OCI-LY7 (cell line): ENCODE data around the gene DCAF7. TPM values are rescaled to one million over a fixed set of nuclear protein-coding genes. Genes with fewer than 3 reads are reported as not detected.

Source experiments
- BruUV-seq: library from RNA; stranded (reverse); fragments of 400-500 nt; replicated peaks from 2 replicates; lab custom pipeline; 2021; lab: Mats Ljungman, UMichigan
- CTCF ChIA-PET: fragments of 300-600 bp; sonication (Branson Sonifier 250); formaldehyde crosslinking; loops from one replicate; lab custom pipeline; 2022; ENCODE audit warnings: antibody characterized with exemption; ENCODE audit not compliant: unreplicated experiment; lab: Charles Lee
- POLR2A ChIA-PET: fragments of 300-600 bp; sonication (Branson Sonifier 250); formaldehyde crosslinking; loops from one replicate; lab custom pipeline; 2022; ENCODE audit warnings: antibody characterized with exemption; lab: Charles Lee
- DNase-seq: peaks from one replicate; pipeline ENCODE4 v3.0.0-alpha.2; 2015; ENCODE audit warnings: low spot score
- H2AFZ ChIP-seq: fragments of 200-600 bp; sonication (generic), shearing (Covaris generic); 2 replicates; pipeline ENCODE4 v1.6.1; 2014; ENCODE audit warnings: mild to moderate bottlenecking, antibody characterized with exemption, low read length, moderate library complexity
- H3K27ac ChIP-seq: fragments of 200-600 bp; sonication (generic); 2 replicates; pipeline ENCODE4 v1.5.1; 2014; ENCODE audit warnings: mixed run types, low read depth, mild to moderate bottlenecking, moderate library complexity, low read length, inconsistent platforms; ENCODE audit not compliant: poor library complexity, severe bottlenecking
- H3K36me3 ChIP-seq: fragments of 200-600 bp; sonication (generic); 2 replicates; pipeline ENCODE4 v1.6.1; 2014; ENCODE audit warnings: mild to moderate bottlenecking, antibody characterized with exemption, low read length, moderate library complexity, mixed read lengths; ENCODE audit not compliant: insufficient read depth
- H3K4me1 ChIP-seq: fragments of 200-600 bp; sonication (generic); 2 replicates; pipeline ENCODE4 v1.5.1; 2014; ENCODE audit warnings: mild to moderate bottlenecking, low read length; ENCODE audit not compliant: insufficient read depth, poor library complexity, severe bottlenecking
- H3K4me2 ChIP-seq: fragments of 200-600 bp; sonication (generic); 2 replicates; pipeline ENCODE4 v1.6.1; 2014; ENCODE audit warnings: mild to moderate bottlenecking, low read length
- H3K4me3 ChIP-seq: fragments of 200-600 bp; sonication (generic); 2 replicates; pipeline ENCODE4 v1.5.1; 2014; ENCODE audit warnings: mild to moderate bottlenecking, low read depth, low read length; ENCODE audit not compliant: poor library complexity, severe bottlenecking
- H3K79me2 ChIP-seq: fragments of 200-600 bp; sonication (generic); 2 replicates; pipeline ENCODE4 v1.6.1; 2016; ENCODE audit warnings: low read depth, mild to moderate bottlenecking, low read length, moderate library complexity, mixed read lengths; ENCODE audit not compliant: insufficient read depth
- H3K9me2 ChIP-seq: fragments of 200-600 bp; sonication (generic); 2 replicates; pipeline ENCODE4 v1.6.1; 2016; ENCODE audit warnings: mild to moderate bottlenecking, low read length, mixed read lengths; ENCODE audit not compliant: insufficient read depth
- H3K9me3 ChIP-seq: fragments of 200-600 bp; sonication (generic); 2 replicates; pipeline ENCODE4 v1.6.1; 2014; ENCODE audit warnings: mild to moderate bottlenecking, mixed run types, low read length, mixed read lengths
- H4K20me1 ChIP-seq: fragments of 200-600 bp; sonication (generic); 2 replicates; pipeline ENCODE4 v1.6.1; 2014; ENCODE audit warnings: mild to moderate bottlenecking, antibody characterized with exemption, low read length, moderate library complexity, mixed read lengths; ENCODE audit not compliant: insufficient read depth
- CTCF ChIP-seq: fragments of 200-600 bp; sonication (generic); conservative IDR thresholded peaks from 2 replicates; pipeline ENCODE4 v1.5.1; 2014; ENCODE audit warnings: mild to moderate bottlenecking, antibody characterized with exemption, low read length, moderate library complexity, mixed read lengths
- EZH2phosphoT487 ChIP-seq: fragments of 200-600 bp; sonication (generic); IDR thresholded peaks from 2 replicates; pipeline ENCODE4 v1.6.1; 2018; ENCODE audit warnings: low read depth, borderline replicate concordance, mild to moderate bottlenecking, mixed run types, antibody characterized with exemption, low read length, moderate library complexity, mixed read lengths
- intact Hi-C: fragments of 100-400 bp; cut with micrococcal nuclease; formaldehyde crosslinking; loops from one replicate; pipeline ENCODE4 v1.10.0; 2022; ENCODE audit not compliant: unreplicated experiment
- total RNA-seq, 2 experiments: library from RNA; depleted of rRNA in 1 of 2; stranded (reverse); fragments of >200 nt in 1 of 2; shearing (Covaris generic) in 1 of 2; gene quantifications; 2 replicates each; pipeline ENCODE4 v1.2.3, GENCODE V29; 2014 to 2022

DCAF7 gene
- total RNA-seq, 2 experiments from 2014 or later: 46.4 to 121 TPM

- Histone ChIP-seq H4K20me1 (no peaks in the 10 kb centered on the region), H3K4me1 (no peaks in the 10 kb centered on the region), H3K36me3 (peaks cover 82% of the 10 kb centered on the region), H2AFZ (no peak overlapping the region), H3K79me2 (no peaks in the 10 kb centered on the region), H3K9me2 (no peaks in the 10 kb centered on the region), H3K4me3 (no peak overlapping the region), H3K4me2 (no peak overlapping the region), H3K9me3 (no peaks in the 10 kb centered on the region), H3K27ac (no peak overlapping the region)
- intact Hi-C loops: no loop called here
- BruUV-seq: no TSS peak
- TF ChIP-seq CTCF (no peak), EZH2phosphoT487 (no peak)
- ChIA-PET CTCF (no interaction called here), POLR2A (no interaction called here)
- no peak for DNase-seq
These were observed 39.4 kb downstream of the DCAF7 start for GRCh38 chr17:63589646-63590045.

- BruUV-seq: no TSS peak
- no peak overlapping the region for H2AFZ ChIP-seq
- H3K79me2 ChIP-seq: no peaks in the 10 kb centered on the region
- no peak overlapping the region for H3K4me3 ChIP-seq
- ChIA-PET CTCF (no interaction called here), POLR2A (interaction anchor here (0.7 kb wide), 1 partner anchor 1679 kb away, joined by 3 read pairs; no protein-coding TSS in a partner anchor)
- H3K4me2 ChIP-seq: no peak overlapping the region
- no peaks in the 10 kb centered on the region for H3K9me2 ChIP-seq
- no peak for TF ChIP-seq CTCF
- no peak for TF ChIP-seq EZH2phosphoT487
- H3K36me3 ChIP-seq: peaks cover 58% of the 10 kb centered on the region
- no peaks in the 10 kb centered on the region for H3K9me3 ChIP-seq
- intact Hi-C loops: no loop called here
- no peak overlapping the region for H3K27ac ChIP-seq
- DNase-seq: no peak
- no peaks in the 10 kb centered on the region for H3K4me1 ChIP-seq
- no peaks in the 10 kb centered on the region for H4K20me1 ChIP-seq
These were observed 42.5 kb downstream of the DCAF7 start for GRCh38 chr17:63592797-63593196.

GRCh38 chr17:63595132-63595531 is 44.9 kb downstream of the DCAF7 start:
- intact Hi-C loops: no loop called here
- ChIA-PET POLR2A (interaction anchor here (0.6 kb wide), 1 partner anchor 1385 kb away, joined by 3 read pairs; no protein-coding TSS in a partner anchor), CTCF (no interaction called here)
- Histone ChIP-seq H3K79me2 (no peaks in the 10 kb centered on the region), H3K4me1 (peaks cover 2% of the 10 kb centered on the region), H3K36me3 (peaks cover 35% of the 10 kb centered on the region), H3K27ac (no peak overlapping the region), H2AFZ (no peak overlapping the region), H3K9me3 (no peaks in the 10 kb centered on the region), H3K4me3 (no peak overlapping the region), H3K4me2 (no peak overlapping the region), H3K9me2 (no peaks in the 10 kb centered on the region), H4K20me1 (no peaks in the 10 kb centered on the region)
- TF ChIP-seq CTCF: no peak
- TF ChIP-seq EZH2phosphoT487: no peak
- no TSS peak for BruUV-seq
- no peak for DNase-seq
